Measurements from ENCODE around the gene SYCE1. TPM values are rescaled to one million over a fixed set of nuclear protein-coding genes. Genes with fewer than 3 reads are reported as not detected.

The SYCE1 gene
- total and polyA plus RNA-seq, 2 donors (not counting 1 experiment from before 2014, with no cell fraction given): 0.42 TPM; not detected in 1

DNA sequence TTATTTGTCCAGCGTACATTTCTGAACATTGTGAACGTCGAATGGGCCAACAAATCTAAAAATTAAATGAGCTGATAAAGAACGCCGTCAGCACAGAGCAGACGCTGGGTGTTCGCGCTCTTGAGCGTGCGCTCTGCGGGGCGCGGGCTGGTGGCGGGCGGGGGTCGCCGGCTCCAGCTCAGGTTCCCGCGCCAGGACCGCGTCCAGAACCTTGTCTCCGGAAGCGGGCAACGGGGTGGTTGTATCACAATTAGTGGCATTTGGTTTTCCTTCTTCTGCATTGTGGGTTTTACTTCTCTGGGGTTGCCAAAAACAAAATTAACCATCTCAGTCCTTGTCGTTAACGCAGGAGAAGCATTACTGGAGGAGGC lies 35.8 kb downstream of the SYCE1 start:
- H4K20me1 ChIP-seq (ENCODE audit: control insufficient read depth, insufficient read depth, low read length, poor library complexity, severe bottlenecking): no peaks in the 10 kb centered on the region
- H3K27ac ChIP-seq (ENCODE audit: low read length in 2 of 2): no peak overlapping the region
- 7% methylated on average over 18 of the region's 26 CpGs for WGBS (ENCODE audit: insufficient coverage)
- H3K4me3 ChIP-seq (ENCODE audit: control extremely low read depth in 1 of 5, extremely low read depth in 1 of 5, insufficient read depth in 1 of 5, low read depth in 2 of 5, low read length in 4 of 5): no peak overlapping the region
- no peak overlapping the region for H3K4me3 Mint-ChIP-seq
- H3K79me2 ChIP-seq (ENCODE audit: control insufficient read depth, insufficient read depth, low read length): no peaks in the 10 kb centered on the region
- H3K4me1 ChIP-seq (ENCODE audit: control insufficient read depth in 2 of 2, insufficient read depth in 2 of 2, low read length in 2 of 2): peaks cover 8 to 24% of the 10 kb centered on the region in 2 donors
- ChIA-PET POLR2A (no interaction called here), CTCF (no interaction called here)
- intact Hi-C loops (cut with micrococcal nuclease): loop anchor here (10.0 kb wide), 1 partner anchor 95 kb away; no protein-coding TSS in a partner anchor
- H3K4me2 ChIP-seq (replicated peaks; ENCODE audit: low read depth, low read length, poor library complexity, severe bottlenecking): peak overlapping the region; percentile 36
- H2AFZ ChIP-seq (ENCODE audit: insufficient read depth, low read depth, low read length, poor library complexity, severe bottlenecking): no peak overlapping the region
- H3K9me3 ChIP-seq (ENCODE audit: control extremely low read depth in 1 of 3, control insufficient read depth in 2 of 3, insufficient read depth in 1 of 3, low read length in 2 of 3): peaks cover 0 to 35% (median 0%) of the 10 kb centered on the region in 3 donors
- H3K27me3 ChIP-seq (replicated peaks in 1 of 4; ENCODE audit: control extremely low read depth in 1 of 4, control insufficient read depth in 3 of 4, insufficient read depth in 4 of 4, low read length in 3 of 4): peaks cover 0 to 69% (median 17%) of the 10 kb centered on the region in 4 experiments
- H3K27ac Mint-ChIP-seq: no peak overlapping the region
- H3K9me3 Mint-ChIP-seq (ENCODE audit: insufficient read depth): no peaks in the 10 kb centered on the region
- no peaks in the 10 kb centered on the region for H3K36me3 ChIP-seq (replicated peaks in 1 of 2; ENCODE audit: control extremely low read depth in 1 of 2, control insufficient read depth in 1 of 2, extremely low read depth in 1 of 2, insufficient read depth in 2 of 2, low read length in 1 of 2)
- peak overlapping the region; percentile 11 for H3K9ac ChIP-seq (ENCODE audit: low read length)
- H3K27me3 Mint-ChIP-seq: peaks cover 51% of the 10 kb centered on the region
- no peak for DNase-seq
- peaks cover 13% of the 10 kb centered on the region for H3K4me1 Mint-ChIP-seq
- TF ChIP-seq, protein P1, sequence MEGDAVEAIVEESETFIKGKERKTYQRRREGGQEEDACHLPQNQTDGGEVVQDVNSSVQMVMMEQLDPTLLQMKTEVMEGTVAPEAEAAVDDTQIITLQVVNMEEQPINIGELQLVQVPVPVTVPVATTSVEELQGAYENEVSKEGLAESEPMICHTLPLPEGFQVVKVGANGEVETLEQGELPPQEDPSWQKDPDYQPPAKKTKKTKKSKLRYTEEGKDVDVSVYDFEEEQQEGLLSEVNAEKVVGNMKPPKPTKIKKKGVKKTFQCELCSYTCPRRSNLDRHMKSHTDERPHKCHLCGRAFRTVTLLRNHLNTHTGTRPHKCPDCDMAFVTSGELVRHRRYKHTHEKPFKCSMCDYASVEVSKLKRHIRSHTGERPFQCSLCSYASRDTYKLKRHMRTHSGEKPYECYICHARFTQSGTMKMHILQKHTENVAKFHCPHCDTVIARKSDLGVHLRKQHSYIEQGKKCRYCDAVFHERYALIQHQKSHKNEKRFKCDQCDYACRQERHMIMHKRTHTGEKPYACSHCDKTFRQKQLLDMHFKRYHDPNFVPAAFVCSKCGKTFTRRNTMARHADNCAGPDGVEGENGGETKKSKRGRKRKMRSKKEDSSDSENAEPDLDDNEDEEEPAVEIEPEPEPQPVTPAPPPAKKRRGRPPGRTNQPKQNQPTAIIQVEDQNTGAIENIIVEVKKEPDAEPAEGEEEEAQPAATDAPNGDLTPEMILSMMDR (IDR thresholded peaks at IDR 0.05): no peak
- no peak for TF ChIP-seq EZH2 (IDR thresholded peaks at IDR 0.05; ENCODE audit: borderline replicate concordance, insufficient read depth, low read depth, low read length, poor library complexity, severe bottlenecking)
- ATAC-seq (ENCODE audit: low read depth): no peak

DNA sequence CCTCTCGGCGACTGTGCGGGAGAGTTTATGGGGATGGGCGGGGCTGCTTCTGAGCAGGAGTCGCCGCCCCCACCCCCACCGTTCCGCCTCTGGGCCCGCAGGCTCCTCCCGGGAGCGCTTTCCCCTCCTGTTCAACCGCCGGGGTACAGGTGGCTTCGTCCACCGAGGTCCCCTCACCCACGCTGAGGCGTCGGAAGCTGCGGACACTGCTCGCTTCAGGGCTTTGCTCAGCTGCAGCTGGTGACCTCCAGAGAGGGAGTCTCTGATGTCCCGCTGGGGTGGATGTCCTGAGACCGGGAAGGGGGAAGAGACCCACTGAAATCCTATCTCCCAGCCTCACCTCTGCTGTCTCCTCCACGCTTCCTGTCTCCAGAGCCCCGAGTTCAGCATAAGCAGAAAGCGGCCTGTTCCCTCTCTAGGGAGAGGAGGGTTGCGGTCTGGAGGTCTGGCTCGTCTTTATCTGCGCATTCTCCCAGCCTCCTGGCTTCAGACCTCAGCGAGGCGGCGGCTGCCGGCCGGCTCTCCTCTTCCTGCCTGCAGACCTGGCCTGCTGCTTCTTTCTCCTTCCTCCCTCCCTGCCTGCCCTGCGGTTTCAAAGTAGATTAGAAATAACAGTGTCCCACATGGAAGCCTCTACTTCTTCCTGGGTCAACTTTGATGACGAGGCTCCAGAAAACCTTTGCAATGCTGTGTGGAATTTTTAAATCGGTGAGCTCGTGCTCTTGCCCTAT lies 36.4 kb downstream of the SYCE1 start:
- Histone ChIP-seq H3K4me2 (replicated peaks; ENCODE audit: low read depth, low read length, poor library complexity, severe bottlenecking) (peak overlapping the region; percentile 36), H3K4me3 (ENCODE audit: control extremely low read depth in 1 of 5, extremely low read depth in 1 of 5, insufficient read depth in 1 of 5, low read depth in 2 of 5, low read length in 4 of 5) (peak overlapping the region in 1 of 5 experiments; percentile 24), H3K79me2 (ENCODE audit: control insufficient read depth, insufficient read depth, low read length) (no peaks in the 10 kb centered on the region), H4K20me1 (ENCODE audit: control insufficient read depth, insufficient read depth, low read length, poor library complexity, severe bottlenecking) (no peaks in the 10 kb centered on the region), H3K9me3 (ENCODE audit: control extremely low read depth in 1 of 3, control insufficient read depth in 2 of 3, insufficient read depth in 1 of 3, low read length in 2 of 3) (peaks cover 0 to 35% (median 0%) of the 10 kb centered on the region in 3 donors), H3K27ac (ENCODE audit: low read length in 2 of 2) (no peak overlapping the region), H3K9ac (ENCODE audit: low read length) (peak overlapping the region; percentile 11), H3K4me1 (ENCODE audit: control insufficient read depth in 2 of 2, insufficient read depth in 2 of 2, low read length in 2 of 2) (peaks cover 8 to 24% of the 10 kb centered on the region in 2 donors), H3K27me3 (replicated peaks in 1 of 4; ENCODE audit: control extremely low read depth in 1 of 4, control insufficient read depth in 3 of 4, insufficient read depth in 4 of 4, low read length in 3 of 4) (peaks cover 0 to 64% (median 17%) of the 10 kb centered on the region in 4 experiments), H3K36me3 (replicated peaks in 1 of 2; ENCODE audit: control extremely low read depth in 1 of 2, control insufficient read depth in 1 of 2, extremely low read depth in 1 of 2, insufficient read depth in 2 of 2, low read length in 1 of 2) (no peaks in the 10 kb centered on the region), H2AFZ (ENCODE audit: insufficient read depth, low read depth, low read length, poor library complexity, severe bottlenecking) (no peak overlapping the region)
- Mint-ChIP-seq H3K27ac (no peak overlapping the region), H3K27me3 (peaks cover 51% of the 10 kb centered on the region), H3K9me3 (ENCODE audit: insufficient read depth) (no peaks in the 10 kb centered on the region), H3K4me3 (peak overlapping the region; percentile 29), H3K4me1 (peaks cover 13% of the 10 kb centered on the region)
- TF ChIP-seq, protein P1 (IDR thresholded peaks at IDR 0.05): no peak
- no peak for TF ChIP-seq EZH2 (IDR thresholded peaks at IDR 0.05; ENCODE audit: borderline replicate concordance, insufficient read depth, low read depth, low read length, poor library complexity, severe bottlenecking)
- intact Hi-C loops (cut with micrococcal nuclease): loop anchor here (10.0 kb wide), 1 partner anchor 94 kb away; no protein-coding TSS in a partner anchor
- CTCF ChIA-PET: no interaction called here
- WGBS (ENCODE audit: insufficient coverage): 1% methylated on average over 31 of the region's 37 CpGs
- ATAC-seq (ENCODE audit: low read depth) (no peak), DNase-seq (peak; percentile 14)
- POLR2A ChIA-PET: no interaction called here

Measured in B cell (primary cell).